ENCODE measurements around the gene DTL.

GRCh38 chr1:212007178-212007577 lies 28.4 kb upstream of the DTL start:
- no peak for TF ChIP-seq POLR2A (IDR thresholded peaks at IDR 0.05)
- no peak for TF ChIP-seq CTCF (IDR thresholded peaks at IDR 0.05)
